D341Med (cell line): ENCODE data around the gene CD2BP2.
"Not testable (repeated sequence)": the region's sequence is repeated elsewhere in the genome, so short reads cannot be mapped to it uniquely, and the experiment has no call there.

Source experiments
- DNase-seq: peaks from one replicate; pipeline ENCODE4 v3.0.0; 2012; ENCODE audit warnings: low spot score

CD2BP2 gene

GRCh38 chr16:30358990-30359870 lies 4.1 kb upstream of the CD2BP2 start:
- no peak for DNase-seq

- DNase-seq: no peak
Measured at GRCh38 chr16:30358577-30358936, 3.4 kb upstream of the CD2BP2 start.

- DNase-seq: no peak
Measured at GRCh38 chr16:30357715-30358576, 2.8 kb upstream of the CD2BP2 start.

- no peak for DNase-seq
Measured at GRCh38 chr16:30357085-30357714, 2.1 kb upstream of the CD2BP2 start.

GRCh38 chr16:30356401-30357084 lies 1.4 kb upstream of the CD2BP2 start:
- no peak for DNase-seq

- DNase-seq: no peak
Measured at GRCh38 chr16:30355954-30356308, 823 bp upstream of the CD2BP2 start.

GRCh38 chr16:30354423-30355143 lies 525 bp downstream of the CD2BP2 start:
- DNase-seq: no peak

- no peak for DNase-seq
Measured at GRCh38 chr16:30353438-30354129, 1.5 kb downstream of the CD2BP2 start.

GRCh38 chr16:30352488-30353401 lies 2.4 kb downstream of the CD2BP2 start:
- DNase-seq: no peak

GRCh38 chr16:30351586-30352419 lies 3.3 kb downstream of the CD2BP2 start:
- DNase-seq: no peak

GRCh38 chr16:30351001-30351441 lies 4.1 kb downstream of the CD2BP2 start:
- DNase-seq: no peak

GRCh38 chr16:30350134-30350871 lies 4.8 kb downstream of the CD2BP2 start:
- DNase-seq: no peak

- DNase-seq: no peak
Measured at GRCh38 chr16:30349675-30350074, 5.4 kb downstream of the CD2BP2 start.

GRCh38 chr16:30348929-30349328 lies 6.2 kb downstream of the CD2BP2 start:
- no peak for DNase-seq

- DNase-seq: no peak
Measured at GRCh38 chr16:30348113-30348512, 7.0 kb downstream of the CD2BP2 start.

- DNase-seq: no peak
Measured at GRCh38 chr16:30346286-30346685, 8.8 kb downstream of the CD2BP2 start.

GRCh38 chr16:30343491-30343820 lies 11.7 kb downstream of the CD2BP2 start:
- DNase-seq: not testable (repeated sequence)
